ENCODE measurements around the gene CDS1. TPM values are rescaled to one million over a fixed set of nuclear protein-coding genes. Genes with fewer than 3 reads are reported as not detected.
A peak's percentile ranks its signal among the peaks of the same experiment; 100 is the strongest.

The CDS1 gene
- total RNA-seq, 6 donors from 2014 or later: 6.5 to 39.8 (median 19.2) TPM

DNA sequence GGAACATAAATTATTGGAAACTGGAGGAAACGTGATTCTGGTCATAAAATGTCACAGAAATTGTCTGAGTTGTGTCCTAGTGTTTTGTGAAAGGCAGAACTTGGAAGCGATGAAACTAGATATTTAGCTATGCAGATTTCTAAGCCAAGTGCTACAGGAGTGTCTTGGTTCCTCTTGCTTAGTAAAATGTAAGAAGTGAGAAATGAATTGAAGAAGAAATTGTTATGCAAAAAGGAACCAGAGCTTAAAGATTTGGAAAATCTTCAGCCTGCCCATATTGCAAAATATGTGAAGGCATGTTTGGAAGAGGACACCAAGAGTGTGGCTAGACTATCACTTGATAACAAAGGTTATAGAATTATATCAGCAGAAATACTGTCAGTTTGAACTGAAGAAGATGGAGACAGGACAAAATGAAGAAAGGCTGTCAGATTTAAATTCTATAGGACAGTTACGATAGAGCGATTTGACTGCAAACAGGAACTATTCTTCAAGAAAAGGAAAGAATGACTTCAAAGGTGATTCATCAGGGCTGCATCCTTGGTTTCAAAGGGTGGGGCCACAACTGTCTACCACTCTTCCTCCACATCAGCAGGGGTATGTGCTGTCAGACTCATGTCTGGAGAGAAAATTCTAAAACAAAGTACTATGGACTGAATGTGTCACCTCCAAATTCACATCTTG lies 9.4 kb upstream of the CDS1 start:
- no peaks in the 10 kb centered on the region for H3K9me3 ChIP-seq
- TF ChIP-seq, protein P1, sequence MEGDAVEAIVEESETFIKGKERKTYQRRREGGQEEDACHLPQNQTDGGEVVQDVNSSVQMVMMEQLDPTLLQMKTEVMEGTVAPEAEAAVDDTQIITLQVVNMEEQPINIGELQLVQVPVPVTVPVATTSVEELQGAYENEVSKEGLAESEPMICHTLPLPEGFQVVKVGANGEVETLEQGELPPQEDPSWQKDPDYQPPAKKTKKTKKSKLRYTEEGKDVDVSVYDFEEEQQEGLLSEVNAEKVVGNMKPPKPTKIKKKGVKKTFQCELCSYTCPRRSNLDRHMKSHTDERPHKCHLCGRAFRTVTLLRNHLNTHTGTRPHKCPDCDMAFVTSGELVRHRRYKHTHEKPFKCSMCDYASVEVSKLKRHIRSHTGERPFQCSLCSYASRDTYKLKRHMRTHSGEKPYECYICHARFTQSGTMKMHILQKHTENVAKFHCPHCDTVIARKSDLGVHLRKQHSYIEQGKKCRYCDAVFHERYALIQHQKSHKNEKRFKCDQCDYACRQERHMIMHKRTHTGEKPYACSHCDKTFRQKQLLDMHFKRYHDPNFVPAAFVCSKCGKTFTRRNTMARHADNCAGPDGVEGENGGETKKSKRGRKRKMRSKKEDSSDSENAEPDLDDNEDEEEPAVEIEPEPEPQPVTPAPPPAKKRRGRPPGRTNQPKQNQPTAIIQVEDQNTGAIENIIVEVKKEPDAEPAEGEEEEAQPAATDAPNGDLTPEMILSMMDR (IDR thresholded peaks at IDR 0.05): no peak
- TF ChIP-seq POLR2A (IDR thresholded peaks at IDR 0.05) (no peak), EP300 (IDR thresholded peaks at IDR 0.05) (no peak), POLR2AphosphoS5 (IDR thresholded peaks at IDR 0.05) (no peak)
- ATAC-seq (ENCODE audit: low FRiP score in 2 of 2) (peak in 1 of 2 donors; percentile 68), DNase-seq (no peak)
- H3K4me3 ChIP-seq: no peak overlapping the region
- H3K27ac ChIP-seq: no peak overlapping the region
- WGBS, 2 donors: 64 to 67% methylated on average over 4 of the region's 4 CpGs
- no peaks in the 10 kb centered on the region for H3K36me3 ChIP-seq
- H3K4me1 ChIP-seq: peaks cover 0 to 7% (median 0%) of the 10 kb centered on the region in 4 donors
- no peaks in the 10 kb centered on the region for H3K27me3 ChIP-seq

GRCh38 chr4:84574069-84574720 lies 8.7 kb upstream of the CDS1 start:
- Histone ChIP-seq H3K4me1 (peaks cover 0 to 7% (median 0%) of the 10 kb centered on the region in 4 donors), H3K9me3 (no peaks in the 10 kb centered on the region), H3K36me3 (no peaks in the 10 kb centered on the region), H3K4me3 (no peak overlapping the region), H3K27ac (no peak overlapping the region), H3K27me3 (no peaks in the 10 kb centered on the region)
- DNase-seq (no peak), ATAC-seq (ENCODE audit: low FRiP score in 2 of 2) (peak in 1 of 2 donors; percentile 54)
- WGBS, 2 donors: 70 to 80% methylated on average over 6 of the region's 6 CpGs
- TF ChIP-seq EP300 (IDR thresholded peaks at IDR 0.05): no peak
- TF ChIP-seq, protein P1 (IDR thresholded peaks at IDR 0.05): no peak
- TF ChIP-seq POLR2A (IDR thresholded peaks at IDR 0.05): no peak
- no peak for TF ChIP-seq POLR2AphosphoS5 (IDR thresholded peaks at IDR 0.05)

DNA sequence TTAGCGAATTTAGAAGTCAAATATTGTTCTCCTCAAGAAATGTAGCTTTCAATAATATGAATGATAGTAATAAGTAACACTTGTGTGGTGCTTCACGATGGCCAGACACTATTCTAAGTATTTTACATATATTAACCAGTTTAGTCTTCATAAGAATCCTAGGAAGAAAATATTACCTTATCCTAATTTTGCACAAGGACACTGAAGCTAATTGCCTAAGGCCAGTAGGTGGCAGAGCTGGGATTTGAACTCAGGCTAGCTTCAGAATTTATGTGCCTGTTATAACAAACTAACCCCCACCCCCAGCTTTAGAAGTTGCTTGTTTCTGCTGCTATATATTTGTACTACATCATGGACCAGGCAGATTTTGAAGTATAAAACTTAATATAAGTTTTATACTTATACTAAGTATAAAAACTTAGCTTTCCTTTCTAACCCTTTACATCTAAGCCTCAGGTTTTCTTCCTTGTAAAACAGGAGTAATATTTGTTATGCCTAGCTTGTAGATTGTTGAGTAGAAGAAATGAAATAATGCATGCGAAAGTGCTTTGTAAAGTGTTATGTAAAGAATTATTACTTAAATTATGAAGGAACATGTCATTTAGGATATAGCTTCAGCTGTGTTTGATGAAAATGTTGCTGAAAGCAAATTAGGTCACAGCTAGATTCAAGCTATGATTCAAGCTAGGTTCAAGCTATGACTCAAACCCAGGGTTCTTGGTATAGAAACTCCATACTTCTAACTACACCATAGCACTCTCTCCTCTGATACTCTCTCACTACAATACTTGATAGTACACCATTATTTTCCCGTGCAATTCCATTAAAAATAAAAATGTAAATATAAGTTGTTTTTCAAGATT lies 4.2 kb upstream of the CDS1 start:
- no peak overlapping the region for H3K4me3 ChIP-seq
- ATAC-seq (ENCODE audit: low FRiP score in 2 of 2) (no peak), DNase-seq (peak in 1 of 2 donors; percentile 26)
- H3K4me1 ChIP-seq: peaks cover 11 to 18% (median 16%) of the 10 kb centered on the region in 4 donors
- H3K36me3 ChIP-seq: no peaks in the 10 kb centered on the region
- 62 to 63% methylated on average over 4 of the region's 4 CpGs for WGBS, 2 donors
- no peaks in the 10 kb centered on the region for H3K9me3 ChIP-seq
- TF ChIP-seq, protein P1 (IDR thresholded peaks at IDR 0.05): peak in 5 of 6 experiments; percentile 21 to 49 (median 42)
- no peak for TF ChIP-seq EP300 (IDR thresholded peaks at IDR 0.05)
- H3K27me3 ChIP-seq: peaks cover 0 to 17% (median 1%) of the 10 kb centered on the region in 4 donors
- no peak overlapping the region for H3K27ac ChIP-seq

DNA sequence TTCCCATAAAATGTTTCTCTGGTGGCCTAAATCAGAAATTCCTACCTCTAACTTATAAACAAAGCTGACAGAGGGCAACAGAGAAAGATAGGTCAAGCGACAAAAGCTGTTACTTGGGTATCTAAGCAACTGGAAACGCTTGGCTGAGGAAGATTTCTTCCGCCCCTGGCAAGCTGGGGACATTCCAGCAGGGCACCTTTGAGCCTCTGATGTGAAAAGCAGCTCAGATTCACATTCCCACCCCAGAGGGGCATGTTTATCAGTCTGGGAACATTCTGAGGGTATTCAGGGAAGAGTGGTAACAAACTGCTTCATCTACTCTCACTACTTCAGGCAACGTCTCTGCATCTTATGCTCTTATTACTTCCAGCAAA lies 3.5 kb upstream of the CDS1 start:
- Histone ChIP-seq H3K4me3 (no peak overlapping the region), H3K4me1 (peaks cover 14 to 20% (median 16%) of the 10 kb centered on the region in 4 donors), H3K9me3 (no peaks in the 10 kb centered on the region), H3K27me3 (peaks cover 0 to 18% (median 1%) of the 10 kb centered on the region in 4 donors), H3K27ac (no peak overlapping the region), H3K36me3 (no peaks in the 10 kb centered on the region)
- DNase-seq (no peak), ATAC-seq (ENCODE audit: low FRiP score in 2 of 2) (no peak)
- TF ChIP-seq EP300 (IDR thresholded peaks at IDR 0.05) (no peak), POLR2AphosphoS5 (IDR thresholded peaks at IDR 0.05) (no peak), POLR2A (IDR thresholded peaks at IDR 0.05) (no peak)
- TF ChIP-seq, protein P1 (IDR thresholded peaks at IDR 0.05): no peak
- WGBS, 2 donors: 58 to 71% methylated on average over 4 of the region's 4 CpGs

Data from upper lobe of left lung (tissue), 6 donors.